ENCODE results near the gene GRID1.

GRID1 gene

GRCh38 chr10:86071145-86071544 is 295.4 kb downstream of the GRID1 start:
- no peaks in the 10 kb centered on the region for H3K36me3 ChIP-seq (replicated peaks; ENCODE audit: insufficient read depth, low read length)
- TF ChIP-seq EZH2 (optimal IDR thresholded peaks at IDR 0.05; ENCODE audit: low read depth, low read length): no peak
- TF ChIP-seq EZH2phosphoT487 (IDR thresholded peaks at IDR 0.05; ENCODE audit: low read length): no peak
- TF ChIP-seq, protein P1, sequence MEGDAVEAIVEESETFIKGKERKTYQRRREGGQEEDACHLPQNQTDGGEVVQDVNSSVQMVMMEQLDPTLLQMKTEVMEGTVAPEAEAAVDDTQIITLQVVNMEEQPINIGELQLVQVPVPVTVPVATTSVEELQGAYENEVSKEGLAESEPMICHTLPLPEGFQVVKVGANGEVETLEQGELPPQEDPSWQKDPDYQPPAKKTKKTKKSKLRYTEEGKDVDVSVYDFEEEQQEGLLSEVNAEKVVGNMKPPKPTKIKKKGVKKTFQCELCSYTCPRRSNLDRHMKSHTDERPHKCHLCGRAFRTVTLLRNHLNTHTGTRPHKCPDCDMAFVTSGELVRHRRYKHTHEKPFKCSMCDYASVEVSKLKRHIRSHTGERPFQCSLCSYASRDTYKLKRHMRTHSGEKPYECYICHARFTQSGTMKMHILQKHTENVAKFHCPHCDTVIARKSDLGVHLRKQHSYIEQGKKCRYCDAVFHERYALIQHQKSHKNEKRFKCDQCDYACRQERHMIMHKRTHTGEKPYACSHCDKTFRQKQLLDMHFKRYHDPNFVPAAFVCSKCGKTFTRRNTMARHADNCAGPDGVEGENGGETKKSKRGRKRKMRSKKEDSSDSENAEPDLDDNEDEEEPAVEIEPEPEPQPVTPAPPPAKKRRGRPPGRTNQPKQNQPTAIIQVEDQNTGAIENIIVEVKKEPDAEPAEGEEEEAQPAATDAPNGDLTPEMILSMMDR (IDR thresholded peaks at IDR 0.05; ENCODE audit: low read length): no peak
- no peaks in the 10 kb centered on the region for H3K9me3 ChIP-seq (replicated peaks; ENCODE audit: insufficient read depth, low read length)
- H3K79me2 ChIP-seq (ENCODE audit: low read length): no peaks in the 10 kb centered on the region
- H3K4me2 ChIP-seq (ENCODE audit: low read depth, low read length): no peak overlapping the region
- H3K27ac ChIP-seq (ENCODE audit: low read length): no peak overlapping the region
- no peaks in the 10 kb centered on the region for H3K4me1 ChIP-seq (ENCODE audit: low read length)
- H3K4me3 ChIP-seq (ENCODE audit: low read length): no peak overlapping the region
- no peaks in the 10 kb centered on the region for H3K9me2 ChIP-seq (replicated peaks; ENCODE audit: insufficient read depth, low read length)
- no peak overlapping the region for H2AFZ ChIP-seq (ENCODE audit: low read length)
- H3K27me3 ChIP-seq (replicated peaks; ENCODE audit: insufficient read depth, low read length): no peaks in the 10 kb centered on the region
- H3F3A ChIP-seq (ENCODE audit: insufficient read depth, low read length): no peaks in the 10 kb centered on the region
- H4K20me1 ChIP-seq (ENCODE audit: insufficient read depth, low read length): no peaks in the 10 kb centered on the region
- DNase-seq: no peak
- no peak overlapping the region for H3K9ac ChIP-seq (ENCODE audit: low read length)

- Histone ChIP-seq H4K20me1 (ENCODE audit: insufficient read depth, low read length) (no peaks in the 10 kb centered on the region), H3K9ac (ENCODE audit: low read length) (no peak overlapping the region)
- TF ChIP-seq EZH2phosphoT487 (IDR thresholded peaks at IDR 0.05; ENCODE audit: low read length) (no peak), EZH2 (optimal IDR thresholded peaks at IDR 0.05; ENCODE audit: low read depth, low read length) (no peak)
- TF ChIP-seq, protein P1 (IDR thresholded peaks at IDR 0.05; ENCODE audit: low read length): no peak
These were observed 296.3 kb downstream of the GRID1 start for GRCh38 chr10:86070278-86070677.

GRCh38 chr10:86068231-86069054 is 298.2 kb downstream of the GRID1 start:
- Histone ChIP-seq H3F3A (ENCODE audit: insufficient read depth, low read length) (no peaks in the 10 kb centered on the region), H3K4me3 (ENCODE audit: low read length) (no peak overlapping the region), H3K9ac (ENCODE audit: low read length) (no peak overlapping the region), H3K27me3 (replicated peaks; ENCODE audit: insufficient read depth, low read length) (no peaks in the 10 kb centered on the region), H3K9me3 (replicated peaks; ENCODE audit: insufficient read depth, low read length) (no peaks in the 10 kb centered on the region), H3K4me2 (ENCODE audit: low read depth, low read length) (no peak overlapping the region), H3K79me2 (ENCODE audit: low read length) (no peaks in the 10 kb centered on the region), H2AFZ (ENCODE audit: low read length) (no peak overlapping the region), H3K36me3 (replicated peaks; ENCODE audit: insufficient read depth, low read length) (no peaks in the 10 kb centered on the region), H3K4me1 (ENCODE audit: low read length) (no peaks in the 10 kb centered on the region), H4K20me1 (ENCODE audit: insufficient read depth, low read length) (no peaks in the 10 kb centered on the region), H3K27ac (ENCODE audit: low read length) (no peak overlapping the region), H3K9me2 (replicated peaks; ENCODE audit: insufficient read depth, low read length) (no peaks in the 10 kb centered on the region)
- TF ChIP-seq EZH2phosphoT487 (IDR thresholded peaks at IDR 0.05; ENCODE audit: low read length): no peak
- TF ChIP-seq, protein P1 (IDR thresholded peaks at IDR 0.05; ENCODE audit: low read length): no peak
- TF ChIP-seq EZH2 (optimal IDR thresholded peaks at IDR 0.05; ENCODE audit: low read depth, low read length): no peak
- DNase-seq: no peak

More at GRCh38 chr10:86070278-86070677, 296.3 kb downstream of the GRID1 start:
- no peak for DNase-seq
- no peaks in the 10 kb centered on the region for H3K9me2 ChIP-seq (replicated peaks; ENCODE audit: insufficient read depth, low read length)
- H3K9me3 ChIP-seq (replicated peaks; ENCODE audit: insufficient read depth, low read length): no peaks in the 10 kb centered on the region
- no peaks in the 10 kb centered on the region for H3K27me3 ChIP-seq (replicated peaks; ENCODE audit: insufficient read depth, low read length)
- H3K4me3 ChIP-seq (ENCODE audit: low read length): no peak overlapping the region
- H2AFZ ChIP-seq (ENCODE audit: low read length): no peak overlapping the region
- H3K4me1 ChIP-seq (ENCODE audit: low read length): no peaks in the 10 kb centered on the region
- H3K4me2 ChIP-seq (ENCODE audit: low read depth, low read length): no peak overlapping the region
- H3K79me2 ChIP-seq (ENCODE audit: low read length): no peaks in the 10 kb centered on the region
- H3K36me3 ChIP-seq (replicated peaks; ENCODE audit: insufficient read depth, low read length): no peaks in the 10 kb centered on the region
- no peaks in the 10 kb centered on the region for H3F3A ChIP-seq (ENCODE audit: insufficient read depth, low read length)
- no peak overlapping the region for H3K27ac ChIP-seq (ENCODE audit: low read length)
